SIG-M5 (cell line): ENCODE data around the gene NXPE2.
"Not testable (repeated sequence)": the region's sequence is repeated elsewhere in the genome, so short reads cannot be mapped to it uniquely, and the experiment has no call there.

Experiments
- DNase-seq: peaks from one replicate; lab custom pipeline; 2025; lab: John Stamatoyannopoulos, UW

NXPE2 gene

GRCh38 chr11:114678125-114679036, at the start of gene NXPE2:
TSS of gene NXPE2 (plus strand) at chr11:114678527. CDS start at chr11:114678576, 49 bp downstream.
- DNase-seq = no peak

GRCh38 chr11:114631445-114631965, 46.8 kb upstream of the NXPE2 start:
- DNase-seq = not testable (repeated sequence)

GRCh38 chr11:114639440-114639839, 38.9 kb upstream of the NXPE2 start:
- DNase-seq = not testable (repeated sequence)

GRCh38 chr11:114650661-114651060, 27.7 kb upstream of the NXPE2 start:
- DNase-seq = no peak

- DNase-seq = no peak
Observed at GRCh38 chr11:114651145-114651718, 27.1 kb upstream of the NXPE2 start.

- no peak for DNase-seq
Observed at GRCh38 chr11:114653148-114653547, 25.2 kb upstream of the NXPE2 start.

- no peak for DNase-seq
Observed at GRCh38 chr11:114664641-114665040, 13.7 kb upstream of the NXPE2 start.

GRCh38 chr11:114666760-114667159, 11.6 kb upstream of the NXPE2 start:
- DNase-seq = no peak

- no peak for DNase-seq
Observed at GRCh38 chr11:114668109-114668508, 10.2 kb upstream of the NXPE2 start.

GRCh38 chr11:114673661-114674060, 4.7 kb upstream of the NXPE2 start:
- no peak for DNase-seq

- DNase-seq = no peak
Observed at GRCh38 chr11:114679505-114679904, 1.2 kb downstream of the NXPE2 start.

GRCh38 chr11:114683007-114683406, 4.7 kb downstream of the NXPE2 start:
- no peak for DNase-seq

- no peak for DNase-seq
Observed at GRCh38 chr11:114684636-114685035, 6.3 kb downstream of the NXPE2 start.

- no peak for DNase-seq
Observed at GRCh38 chr11:114685097-114685496, 6.8 kb downstream of the NXPE2 start.

GRCh38 chr11:114705280-114706024, 27.1 kb downstream of the NXPE2 start:
- no peak for DNase-seq

- no peak for DNase-seq
Observed at GRCh38 chr11:114709960-114710359, 31.6 kb downstream of the NXPE2 start.

GRCh38 chr11:114713756-114714155, 35.4 kb downstream of the NXPE2 start:
- no peak for DNase-seq

- DNase-seq = no peak
Observed at GRCh38 chr11:114719562-114719961, 41.2 kb downstream of the NXPE2 start.

- no peak for DNase-seq
Observed at GRCh38 chr11:114724916-114725524, 46.7 kb downstream of the NXPE2 start.

- DNase-seq = no peak
Observed at GRCh38 chr11:114725623-114726022, 47.3 kb downstream of the NXPE2 start.

- DNase-seq = no peak
Observed at GRCh38 chr11:114736806-114737205, 58.5 kb downstream of the NXPE2 start.

- no peak for DNase-seq
Observed at GRCh38 chr11:114738954-114739353, 60.6 kb downstream of the NXPE2 start.
